ENCODE measurements around the gene MSH5.
"Not testable (repeated sequence)": the region's sequence is repeated elsewhere in the genome, so short reads cannot be mapped to it uniquely, and the experiment has no call there.

MSH5 gene

GRCh38 chr6:31778999-31779885 is 39.4 kb downstream of the MSH5 start:
- no peak for DNase-seq (ENCODE audit: low read depth)

GRCh38 chr6:31779908-31780307 is 40.1 kb downstream of the MSH5 start:
- DNase-seq (ENCODE audit: low read depth) = no peak

GRCh38 chr6:31780507-31781243 is 40.9 kb downstream of the MSH5 start:
- no peak for DNase-seq (ENCODE audit: low read depth)

- no peak for DNase-seq (ENCODE audit: low read depth)
Measured at GRCh38 chr6:31781244-31782125, 41.7 kb downstream of the MSH5 start.

GRCh38 chr6:31782126-31782855 is 42.5 kb downstream of the MSH5 start:
- DNase-seq (ENCODE audit: low read depth) = no peak

GRCh38 chr6:31784098-31784925 is 44.5 kb downstream of the MSH5 start:
- no peak for DNase-seq (ENCODE audit: low read depth)

GRCh38 chr6:31785475-31785874 is 45.7 kb downstream of the MSH5 start:
- no peak for DNase-seq (ENCODE audit: low read depth)

GRCh38 chr6:31791324-31792089 is 51.7 kb downstream of the MSH5 start:
- peak; percentile 37 for DNase-seq (ENCODE audit: low read depth)

GRCh38 chr6:31792090-31792374 is 52.2 kb downstream of the MSH5 start:
- DNase-seq (ENCODE audit: low read depth) = no peak

GRCh38 chr6:31792761-31793171 is 53.0 kb downstream of the MSH5 start:
- peak; percentile 70 for DNase-seq (ENCODE audit: low read depth)

- DNase-seq (ENCODE audit: low read depth) = not testable (repeated sequence)
Measured at GRCh38 chr6:31793927-31794245, 54.1 kb downstream of the MSH5 start.

GRCh38 chr6:31794294-31794865 is 54.6 kb downstream of the MSH5 start:
- DNase-seq (ENCODE audit: low read depth) = peak; percentile 63

- peak; percentile 59 for DNase-seq (ENCODE audit: low read depth)
Measured at GRCh38 chr6:31794866-31795615, 55.2 kb downstream of the MSH5 start.

GRCh38 chr6:31795616-31796298 is 56.0 kb downstream of the MSH5 start, which contains the start of gene VARS1:
VARS1 (minus strand) TSS chr6:31795752; CDS start chr6:31795217, 535 bp downstream.
- peak; percentile 87 for DNase-seq (ENCODE audit: low read depth)

GRCh38 chr6:31796993-31797385 is 57.2 kb downstream of the MSH5 start:
- no peak for DNase-seq (ENCODE audit: low read depth)

- DNase-seq (ENCODE audit: low read depth) = no peak
Measured at GRCh38 chr6:31797588-31797987, 57.8 kb downstream of the MSH5 start.

GRCh38 chr6:31799781-31800180 is 60.0 kb downstream of the MSH5 start:
- no peak for DNase-seq (ENCODE audit: low read depth)

Measured in iris pigment epithelial cell (primary cell).